Lower lobe of right lung (tissue), 2 donors: ENCODE data around the gene WIPF3. TPM values are rescaled to one million over a fixed set of nuclear protein-coding genes. Genes with fewer than 3 reads are reported as not detected.

Experiments used
- ATAC-seq, 2 donors: fragments of 200-7000 bp; cut with Tn5 transposase; one replicate each; pipeline ENCODE4 v1.9.1; 2020 to 2022; ENCODE audit warnings: mild to moderate bottlenecking in 2 of 2, moderate library complexity in 2 of 2
- DNase-seq: peaks from one replicate; pipeline ENCODE4 v3.0.0-alpha.2; 2020
- H3K27ac ChIP-seq: fragments of 200-600 bp; one replicate; pipeline ENCODE4 v1.8.0; 2022
- H3K27me3 ChIP-seq: fragments of 200-600 bp; one replicate; pipeline ENCODE4 v1.8.0; 2022; ENCODE audit warnings: low read depth
- H3K36me3 ChIP-seq: fragments of 200-600 bp; one replicate; pipeline ENCODE4 v1.8.0; 2022; ENCODE audit warnings: mild to moderate bottlenecking
- H3K4me1 ChIP-seq: fragments of 200-600 bp; one replicate; pipeline ENCODE4 v1.8.0; 2022
- H3K4me3 ChIP-seq: fragments of 200-600 bp; one replicate; pipeline ENCODE4 v1.8.0; 2022; ENCODE audit warnings: mild to moderate bottlenecking
- H3K9me3 ChIP-seq: fragments of 200-600 bp; one replicate; pipeline ENCODE4 v1.8.0; 2022
- intact Hi-C: fragments of 100-400 bp; cut with DNase I; formaldehyde crosslinking; loops from one replicate; pipeline ENCODE4 v1.11.0; 2022
- total RNA-seq: library from RNA; stranded (reverse); fragmentation: NEBNext Ultra II Directional; extraction: Animal tissue kit (Norgen Biotek cat#: 25700); gene quantifications from one replicate; pipeline ENCODE4 v1.2.1, GENCODE V29; 2021
- TF ChIP-seq, protein P1 (sequence below): fragments of 200-600 bp; IDR thresholded peaks from one replicate; pipeline ENCODE4 v1.8.0; 2022; ENCODE audit warnings: antibody characterized with exemption, mild to moderate bottlenecking
- donor health status: DM: no; HTN: yes; CAD: no; lungs with severe emphysema.

Gene WIPF3
- total RNA-seq, 1 donor from 2014 or later: 0.95 TPM

DNA sequence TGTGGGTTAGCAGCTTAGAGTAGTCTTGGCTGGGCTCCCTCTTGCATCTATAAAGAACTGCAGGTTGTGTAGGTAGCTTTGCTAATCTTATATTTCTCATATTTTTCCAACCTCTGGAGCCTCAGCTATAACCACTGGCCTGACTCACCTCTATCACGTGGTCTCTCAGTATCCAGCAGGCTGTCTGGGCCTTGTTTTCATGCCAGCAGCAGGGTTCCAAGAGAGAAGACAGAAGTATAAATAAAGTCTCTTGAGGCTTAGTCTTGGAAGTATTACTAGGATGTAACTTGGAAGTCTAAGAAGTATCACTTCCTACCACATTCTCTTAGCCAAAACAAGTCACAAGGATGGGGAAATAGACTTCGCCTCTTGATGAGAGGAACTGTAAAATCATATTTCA, 73.3 kb downstream of the WIPF3 start:
- Histone ChIP-seq H3K36me3 (no peaks in the 10 kb centered on the region), H3K27ac (no peak overlapping the region), H3K4me3 (no peak overlapping the region), H3K9me3 (no peaks in the 10 kb centered on the region), H3K27me3 (peaks cover 3% of the 10 kb centered on the region), H3K4me1 (no peaks in the 10 kb centered on the region)
- DNase-seq (no peak), ATAC-seq (no peak)
- TF ChIP-seq, protein P1, sequence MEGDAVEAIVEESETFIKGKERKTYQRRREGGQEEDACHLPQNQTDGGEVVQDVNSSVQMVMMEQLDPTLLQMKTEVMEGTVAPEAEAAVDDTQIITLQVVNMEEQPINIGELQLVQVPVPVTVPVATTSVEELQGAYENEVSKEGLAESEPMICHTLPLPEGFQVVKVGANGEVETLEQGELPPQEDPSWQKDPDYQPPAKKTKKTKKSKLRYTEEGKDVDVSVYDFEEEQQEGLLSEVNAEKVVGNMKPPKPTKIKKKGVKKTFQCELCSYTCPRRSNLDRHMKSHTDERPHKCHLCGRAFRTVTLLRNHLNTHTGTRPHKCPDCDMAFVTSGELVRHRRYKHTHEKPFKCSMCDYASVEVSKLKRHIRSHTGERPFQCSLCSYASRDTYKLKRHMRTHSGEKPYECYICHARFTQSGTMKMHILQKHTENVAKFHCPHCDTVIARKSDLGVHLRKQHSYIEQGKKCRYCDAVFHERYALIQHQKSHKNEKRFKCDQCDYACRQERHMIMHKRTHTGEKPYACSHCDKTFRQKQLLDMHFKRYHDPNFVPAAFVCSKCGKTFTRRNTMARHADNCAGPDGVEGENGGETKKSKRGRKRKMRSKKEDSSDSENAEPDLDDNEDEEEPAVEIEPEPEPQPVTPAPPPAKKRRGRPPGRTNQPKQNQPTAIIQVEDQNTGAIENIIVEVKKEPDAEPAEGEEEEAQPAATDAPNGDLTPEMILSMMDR: no peak
- intact Hi-C loops: no loop called here

DNA sequence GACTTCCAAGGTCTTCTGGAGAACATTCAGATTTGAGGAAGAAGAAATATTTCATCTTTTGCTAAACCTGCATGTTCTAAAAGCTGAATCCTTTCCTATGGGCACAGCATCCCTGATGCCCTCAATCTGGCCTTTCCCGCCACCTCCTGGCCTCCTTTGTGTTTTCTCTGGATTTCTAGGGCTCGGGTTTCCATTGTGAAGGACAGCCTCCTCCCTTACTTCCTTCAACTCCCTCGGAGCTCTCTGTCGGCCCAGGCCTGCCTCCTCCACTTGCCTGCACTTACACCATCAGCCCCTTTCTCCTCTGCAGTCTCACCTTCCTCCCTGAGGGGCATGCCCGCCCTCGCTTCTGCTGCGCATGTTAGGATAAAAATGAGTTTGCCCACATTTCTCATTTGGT, 75.4 kb downstream of the WIPF3 start:
- intact Hi-C loops: no loop called here
- ATAC-seq: no peak
- TF ChIP-seq, protein P1: no peak

DNA sequence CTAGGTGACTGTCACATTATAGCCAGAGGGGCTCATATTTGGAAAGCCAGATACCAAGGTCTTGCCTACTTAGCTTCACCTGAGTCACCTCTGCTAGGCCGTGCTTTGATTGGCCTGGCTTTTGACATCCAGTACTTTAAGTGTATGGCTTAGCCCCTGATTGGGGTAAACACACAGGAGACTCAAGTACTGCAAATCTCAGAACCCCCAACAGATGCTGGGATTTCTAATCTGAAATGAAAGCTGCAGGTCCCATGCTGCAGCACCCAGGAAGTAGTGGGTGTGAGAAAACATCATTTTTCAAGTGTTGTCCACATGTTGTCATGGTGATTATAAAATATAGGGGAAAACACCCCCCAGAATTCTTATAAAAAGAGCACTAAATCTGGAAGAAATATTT, 76.2 kb downstream of the WIPF3 start:
- Histone ChIP-seq H3K36me3 (no peaks in the 10 kb centered on the region), H3K27ac (no peak overlapping the region), H3K4me1 (no peaks in the 10 kb centered on the region), H3K9me3 (no peaks in the 10 kb centered on the region), H3K27me3 (peaks cover 4% of the 10 kb centered on the region), H3K4me3 (no peak overlapping the region)
- TF ChIP-seq, protein P1: no peak
- intact Hi-C loops: no loop called here
- DNase-seq (no peak), ATAC-seq (no peak)

More for the DNA sequence above, 75.4 kb downstream of the WIPF3 start:
- H3K27ac ChIP-seq: no peak overlapping the region
- H3K36me3 ChIP-seq: no peaks in the 10 kb centered on the region
- no peaks in the 10 kb centered on the region for H3K9me3 ChIP-seq
- no peak for DNase-seq
- no peak overlapping the region for H3K4me3 ChIP-seq
- peaks cover 4% of the 10 kb centered on the region for H3K27me3 ChIP-seq
- H3K4me1 ChIP-seq: no peaks in the 10 kb centered on the region

DNA sequence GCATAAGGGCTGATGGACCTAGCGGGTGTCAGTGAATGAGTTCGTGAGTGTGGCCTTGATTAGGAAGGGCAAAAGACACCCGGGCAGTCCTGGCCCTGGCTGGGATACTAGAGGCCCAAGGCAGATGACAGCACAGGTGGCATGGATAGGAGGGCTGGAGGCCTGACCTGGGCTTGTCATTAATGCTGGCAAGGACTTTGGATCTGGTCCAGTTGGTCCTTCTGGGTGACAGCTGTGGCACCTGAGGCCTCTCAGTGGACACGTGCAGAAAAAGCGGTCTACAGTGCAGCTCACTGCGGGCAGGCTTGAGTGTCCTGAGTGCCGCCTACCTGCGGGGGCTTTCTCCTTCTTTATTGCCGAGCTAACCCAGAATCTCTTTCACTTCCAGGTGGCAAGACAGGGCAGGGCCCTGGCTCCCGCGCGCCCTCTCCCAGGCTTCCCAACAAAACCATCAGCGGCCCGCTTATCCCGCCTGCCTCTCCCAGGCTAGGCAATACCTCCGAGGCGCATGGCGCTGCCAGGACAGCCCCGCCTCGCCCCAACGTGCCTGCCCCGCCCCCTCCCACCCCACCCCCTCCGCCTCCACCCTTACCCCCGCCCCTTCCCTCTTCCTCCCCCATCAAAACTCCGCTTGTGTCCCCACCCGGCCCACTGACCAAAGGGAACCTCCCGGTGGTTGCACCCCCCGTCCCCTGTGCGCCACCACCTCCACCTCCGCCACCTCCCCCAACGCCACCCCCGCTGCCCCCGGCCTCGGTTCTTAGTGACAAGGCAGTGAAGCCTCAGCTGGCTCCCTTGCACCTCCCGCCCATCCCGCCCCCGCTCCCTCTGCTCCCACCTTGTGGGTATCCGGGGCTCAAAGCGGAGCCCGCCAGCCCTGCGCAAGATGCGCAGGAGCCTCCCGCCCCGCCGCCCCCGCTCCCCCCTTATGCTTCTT, 77.4 kb downstream of the WIPF3 start:
- DNase-seq: no peak

DNA sequence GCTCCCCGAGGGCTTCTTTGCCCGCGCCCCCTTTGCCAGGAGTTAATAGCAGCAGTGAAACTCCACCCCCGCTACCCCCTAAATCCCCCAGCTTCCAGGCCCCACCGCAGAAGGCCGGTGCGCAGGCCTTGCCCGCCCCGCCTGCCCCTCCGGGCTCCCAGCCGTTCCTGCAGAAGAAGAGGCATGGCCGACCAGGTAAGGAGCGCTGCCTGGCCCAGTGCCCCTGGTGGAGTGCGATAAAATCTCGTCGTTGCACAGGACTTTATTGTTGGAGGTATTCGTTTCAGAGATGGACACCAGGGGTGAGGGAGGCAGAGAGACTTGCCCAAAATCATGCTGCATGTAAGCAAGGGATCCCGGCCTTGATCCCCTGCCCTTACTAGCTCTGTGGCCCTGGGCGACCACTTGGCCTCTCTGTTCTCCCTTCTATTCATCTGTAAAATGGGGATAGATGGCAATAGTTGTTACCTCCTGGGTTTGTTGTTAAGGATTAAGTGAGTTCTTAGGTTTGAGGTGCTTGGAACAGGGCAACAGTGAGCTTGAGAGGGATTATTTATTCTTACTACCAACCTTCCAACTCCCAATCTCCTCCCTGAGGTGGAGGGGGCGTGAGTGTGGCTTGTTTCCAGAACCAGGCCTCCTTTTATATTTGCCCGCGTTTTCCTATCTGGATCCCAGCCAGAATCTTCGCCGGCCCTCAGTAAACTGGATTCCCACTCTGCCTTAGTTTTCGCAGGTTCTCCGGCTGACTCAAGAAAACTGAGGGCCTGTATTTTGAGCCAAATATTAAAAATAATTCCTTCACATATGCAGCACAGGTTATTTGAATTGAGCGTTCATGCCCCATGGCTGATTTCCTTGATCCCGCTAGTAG, 78.3 kb downstream of the WIPF3 start:
- peak; percentile 57 to 75 for ATAC-seq
- H3K9me3 ChIP-seq: no peaks in the 10 kb centered on the region
- no peaks in the 10 kb centered on the region for H3K4me1 ChIP-seq
- TF ChIP-seq, protein P1: no peak
- H3K36me3 ChIP-seq: no peaks in the 10 kb centered on the region
- DNase-seq: no peak
- H3K27me3 ChIP-seq: peaks cover 4% of the 10 kb centered on the region
- H3K4me3 ChIP-seq: no peak overlapping the region
- intact Hi-C loops: no loop called here
- H3K27ac ChIP-seq: no peak overlapping the region

More for the DNA sequence above, 77.4 kb downstream of the WIPF3 start:
- H3K27me3 ChIP-seq: peaks cover 4% of the 10 kb centered on the region
- peak; percentile 49 to 63 for ATAC-seq
- intact Hi-C loops: no loop called here
- H3K9me3 ChIP-seq: no peaks in the 10 kb centered on the region
- no peaks in the 10 kb centered on the region for H3K36me3 ChIP-seq
- TF ChIP-seq, protein P1: no peak
- no peaks in the 10 kb centered on the region for H3K4me1 ChIP-seq
- H3K27ac ChIP-seq: no peak overlapping the region
- peak overlapping the region; percentile 11 for H3K4me3 ChIP-seq
